Retinal pigment epithelial cell (primary cell): ENCODE measurements around the gene SNX3.

Experiments
- DNase-seq: peaks from one replicate; pipeline ENCODE4 v3.0.0-alpha.2; 2010; ENCODE audit warnings: low read depth
- H3K4me3 ChIP-seq: 2 replicates; pipeline ENCODE4 v1.5.1; 2011; ENCODE audit warnings: mild to moderate bottlenecking, low read length, control low read depth, moderate library complexity
- CTCF ChIP-seq: conservative IDR thresholded peaks from 2 replicates; pipeline ENCODE4 v1.5.1; 2011; ENCODE audit warnings: low read depth, low read length, control low read depth, inconsistent platforms

SNX3 gene

GRCh38 chr6:108207013-108207412, 53.8 kb downstream of the SNX3 start:
- no peak for DNase-seq
- TF ChIP-seq CTCF = no peak
- no peak overlapping the region for H3K4me3 ChIP-seq

GRCh38 chr6:108203189-108204112, 57.4 kb downstream of the SNX3 start:
- H3K4me3 ChIP-seq = no peak overlapping the region
- no peak for DNase-seq
- TF ChIP-seq CTCF = no peak

- no peak for TF ChIP-seq CTCF
- DNase-seq = no peak
- no peak overlapping the region for H3K4me3 ChIP-seq
Observed at GRCh38 chr6:108200631-108201030, 60.2 kb downstream of the SNX3 start.

GRCh38 chr6:108200186-108200585, 60.7 kb downstream of the SNX3 start:
- no peak for DNase-seq
- no peak overlapping the region for H3K4me3 ChIP-seq
- TF ChIP-seq CTCF = no peak

GRCh38 chr6:108198761-108199498, 61.9 kb downstream of the SNX3 start:
- no peak overlapping the region for H3K4me3 ChIP-seq
- no peak for TF ChIP-seq CTCF
- DNase-seq = no peak

GRCh38 chr6:108195209-108195608, 65.6 kb downstream of the SNX3 start:
- no peak for TF ChIP-seq CTCF
- no peak overlapping the region for H3K4me3 ChIP-seq

More at GRCh38 chr6:108195209-108195608, 65.6 kb downstream of the SNX3 start:
- DNase-seq = no peak
